ENCODE results near the gene ERC1.

DNA sequence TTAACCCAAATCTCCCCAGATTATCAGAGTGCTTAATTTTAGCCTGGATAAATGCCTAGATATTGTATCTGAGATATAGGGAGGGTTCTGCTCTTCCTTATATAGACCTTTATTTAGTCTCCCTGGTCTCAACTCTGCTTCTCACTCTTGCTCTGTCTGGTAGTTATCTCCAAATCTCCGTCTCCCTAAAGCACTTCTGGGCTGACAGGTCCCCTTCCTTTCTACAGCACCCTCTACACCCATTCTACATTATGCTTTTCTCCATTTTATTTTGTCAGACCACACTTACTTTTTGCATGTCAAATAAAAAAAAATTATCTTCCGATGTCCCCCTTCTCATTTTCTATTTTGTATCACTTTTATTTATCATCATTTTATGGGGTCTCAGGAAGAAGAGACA is 2.0 kb upstream of the ERC1 start:
- TF ChIP-seq CTCF (IDR thresholded peaks at IDR 0.05; ENCODE audit: low read length) (no peak), EZH2 (IDR thresholded peaks at IDR 0.05; ENCODE audit: borderline replicate concordance, low read length) (no peak)

Data from OCI-LY1 (cell line).